ENCODE data around the gene RAI1. TPM values are rescaled to one million over a fixed set of nuclear protein-coding genes. Genes with fewer than 3 reads are reported as not detected.

The RAI1 gene
- total RNA-seq, 1 donor from 2014 or later, result 31.1 TPM

GRCh38 chr17:17810084-17810894 is 129.0 kb downstream of the RAI1 start:
- Histone ChIP-seq H3K9me3 (no peaks in the 10 kb centered on the region), H3K4me3 (peak overlapping the region; percentile 30), H3K4me1 (peaks cover 26% of the 10 kb centered on the region), H3K27me3 (ENCODE audit: low read depth) (no peaks in the 10 kb centered on the region), H3K36me3 (peaks cover 58% of the 10 kb centered on the region), H3K27ac (peak overlapping the region; percentile 41)
- DNase-seq (no peak), ATAC-seq (peak; percentile 1 to 4)
- intact Hi-C loops (cut with DNase I), result loop anchor here (5.0 kb wide), 1 partner anchor 52 kb away; no protein-coding TSS in a partner anchor
- TF ChIP-seq, protein P1, sequence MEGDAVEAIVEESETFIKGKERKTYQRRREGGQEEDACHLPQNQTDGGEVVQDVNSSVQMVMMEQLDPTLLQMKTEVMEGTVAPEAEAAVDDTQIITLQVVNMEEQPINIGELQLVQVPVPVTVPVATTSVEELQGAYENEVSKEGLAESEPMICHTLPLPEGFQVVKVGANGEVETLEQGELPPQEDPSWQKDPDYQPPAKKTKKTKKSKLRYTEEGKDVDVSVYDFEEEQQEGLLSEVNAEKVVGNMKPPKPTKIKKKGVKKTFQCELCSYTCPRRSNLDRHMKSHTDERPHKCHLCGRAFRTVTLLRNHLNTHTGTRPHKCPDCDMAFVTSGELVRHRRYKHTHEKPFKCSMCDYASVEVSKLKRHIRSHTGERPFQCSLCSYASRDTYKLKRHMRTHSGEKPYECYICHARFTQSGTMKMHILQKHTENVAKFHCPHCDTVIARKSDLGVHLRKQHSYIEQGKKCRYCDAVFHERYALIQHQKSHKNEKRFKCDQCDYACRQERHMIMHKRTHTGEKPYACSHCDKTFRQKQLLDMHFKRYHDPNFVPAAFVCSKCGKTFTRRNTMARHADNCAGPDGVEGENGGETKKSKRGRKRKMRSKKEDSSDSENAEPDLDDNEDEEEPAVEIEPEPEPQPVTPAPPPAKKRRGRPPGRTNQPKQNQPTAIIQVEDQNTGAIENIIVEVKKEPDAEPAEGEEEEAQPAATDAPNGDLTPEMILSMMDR (IDR thresholded peaks at IDR 0.05), result no peak

DNA sequence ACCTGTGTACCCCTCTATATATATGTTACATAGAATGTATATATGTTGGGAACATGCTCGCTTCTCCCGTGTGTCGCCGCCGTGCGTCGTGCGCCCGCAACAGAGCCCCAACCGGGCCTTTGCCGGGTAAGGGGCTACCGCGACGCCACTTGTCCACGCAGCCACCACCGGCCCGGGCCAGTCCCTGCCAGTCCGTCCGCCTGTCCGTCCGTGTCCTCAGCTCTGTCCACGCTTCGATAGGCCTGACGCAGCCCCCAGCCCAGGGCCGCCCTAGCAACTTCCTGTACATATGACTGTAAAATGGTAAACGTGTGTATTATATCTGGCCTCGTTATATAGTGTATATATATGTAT is 129.6 kb downstream of the RAI1 start:
- Histone ChIP-seq H3K9me3 (no peaks in the 10 kb centered on the region), H3K27ac (no peak overlapping the region), H3K36me3 (peaks cover 58% of the 10 kb centered on the region), H3K27me3 (ENCODE audit: low read depth) (no peaks in the 10 kb centered on the region), H3K4me1 (peaks cover 26% of the 10 kb centered on the region), H3K4me3 (no peak overlapping the region)
- DNase-seq, result no peak
- intact Hi-C loops (cut with DNase I), result loop anchor here (5.0 kb wide), 1 partner anchor 51 kb away; no protein-coding TSS in a partner anchor
- TF ChIP-seq, protein P1 (IDR thresholded peaks at IDR 0.05), result no peak
- no peak for ATAC-seq

GRCh38 chr17:17811381-17812210 is 130.3 kb downstream of the RAI1 start:
- TF ChIP-seq, protein P1 (IDR thresholded peaks at IDR 0.05), result no peak
- H3K27ac ChIP-seq, result peak overlapping the region; percentile 49
- no peaks in the 10 kb centered on the region for H3K27me3 ChIP-seq (ENCODE audit: low read depth)
- H3K4me1 ChIP-seq, result peaks cover 26% of the 10 kb centered on the region
- ATAC-seq (peak in 1 of 2 donors; percentile 1), DNase-seq (no peak)
- intact Hi-C loops (cut with DNase I), result loop anchor here (5.0 kb wide), 1 partner anchor 51 kb away; no protein-coding TSS in a partner anchor
- peaks cover 57% of the 10 kb centered on the region for H3K36me3 ChIP-seq
- H3K9me3 ChIP-seq, result no peaks in the 10 kb centered on the region
- no peak overlapping the region for H3K4me3 ChIP-seq

GRCh38 chr17:17812211-17813054 is 131.2 kb downstream of the RAI1 start:
- Histone ChIP-seq H3K4me3 (no peak overlapping the region), H3K9me3 (no peaks in the 10 kb centered on the region), H3K27me3 (ENCODE audit: low read depth) (no peaks in the 10 kb centered on the region), H3K36me3 (peaks cover 64% of the 10 kb centered on the region), H3K4me1 (peaks cover 26% of the 10 kb centered on the region), H3K27ac (peak overlapping the region; percentile 49)
- TF ChIP-seq, protein P1 (IDR thresholded peaks at IDR 0.05), result peak; percentile 100
- ATAC-seq (peak; percentile 75 to 84), DNase-seq (peak; percentile 85)
- intact Hi-C loops (cut with DNase I), result loop anchor here (5.0 kb wide), 1 partner anchor 50 kb away; no protein-coding TSS in a partner anchor
